Left cardiac atrium (tissue), 4 donors: ENCODE data around the gene LEP. TPM values are rescaled to one million over a fixed set of nuclear protein-coding genes. Genes with fewer than 3 reads are reported as not detected.

Experiments
- ATAC-seq, 2 donors: fragments of 200-7000 bp; cut with Tn5 transposase; one replicate each; pipeline ENCODE4 v1.9.1; 2020; ENCODE audit warnings: mild to moderate bottlenecking in 2 of 2, moderate library complexity in 2 of 2
- DNase-seq: peaks from one replicate; pipeline ENCODE4 v3.0.0-alpha.2; 2020
- intact Hi-C, 2 donors: fragments of 100-400 bp; cut with DNase I; formaldehyde crosslinking; loops; one replicate each; pipeline versions ENCODE4 v1.14.1 to v1.15.1; 2022 to 2023
- long read RNA-seq: library from polyadenylated mRNA; unstranded; transcript quantifications from one replicate; pipeline ENCODE4 v2.0.0, GENCODE V29; 2021
- total RNA-seq, 2 donors: library from RNA; stranded (reverse); fragmentation: NEBNext Ultra II Directional; extraction: Animal tissue kit (Norgen Biotek cat#: 25700); gene quantifications; one replicate each; pipeline ENCODE4 v1.2.1, GENCODE V29; 2021
- donor health status: DM: no; HTN: yes; CAD: no.
- donor health status: DM: no; HTN: yes; CAD: no; lungs with severe emphysema.
- donor health status: DM: yes; HTN: yes; CAD: no.
- donor health status: Dilated cardiomyopathy.

LEP gene
- total RNA-seq = 10 to 100 TPM; 25.6 to 37.1 TPM
- long read RNA-seq = 0 reads

- intact Hi-C loops = no loop called here
- DNase-seq (no peak), ATAC-seq (peak in 1 of 2 donors; percentile 76)
These were observed at the start of gene LEP for GRCh38 chr7:128240696-128241386. LEP (plus strand) TSS chr7:128241278; CDS start chr7:128252019, 10,741 bp downstream.

- DNase-seq (no peak), ATAC-seq (no peak)
- intact Hi-C loops = no loop called here
These were observed 48.5 kb upstream of the LEP start for GRCh38 chr7:128192497-128193142.

GRCh38 chr7:128194533-128195282 is 46.4 kb upstream of the LEP start:
- no peak for ATAC-seq
- intact Hi-C loops = no loop called here

GRCh38 chr7:128197589-128197988 is 43.5 kb upstream of the LEP start:
- intact Hi-C loops = no loop called here
- no peak for ATAC-seq
- DNase-seq = no peak

More at GRCh38 chr7:128194533-128195282, 46.4 kb upstream of the LEP start:
- DNase-seq = no peak

GRCh38 chr7:128197989-128198580 is 43.0 kb upstream of the LEP start:
- intact Hi-C loops = no loop called here
- ATAC-seq (no peak), DNase-seq (no peak)

- intact Hi-C loops = loop anchor here in 1 of 2 donors (10.0 kb wide), 1 partner anchor 646 kb away; no protein-coding TSS in a partner anchor
- DNase-seq (no peak), ATAC-seq (no peak)
These were observed 40.7 kb upstream of the LEP start for GRCh38 chr7:128200376-128200775.

GRCh38 chr7:128201067-128201689 is 39.9 kb upstream of the LEP start:
- no peak for DNase-seq
- peak in 1 of 2 donors; percentile 26 for ATAC-seq
- intact Hi-C loops = loop anchor here in 1 of 2 donors (10.0 kb wide), 1 partner anchor 646 kb away; no protein-coding TSS in a partner anchor

- DNase-seq = no peak
- intact Hi-C loops = loop anchor here in 1 of 2 donors (10.0 kb wide), 1 partner anchor 647 kb away; no protein-coding TSS in a partner anchor
- ATAC-seq = no peak
These were observed 39.4 kb upstream of the LEP start for GRCh38 chr7:128201690-128202085.

- no peak for ATAC-seq
- intact Hi-C loops = loop anchor here in 1 of 2 donors (10.0 kb wide), 1 partner anchor 648 kb away; no protein-coding TSS in a partner anchor
- no peak for DNase-seq
These were observed 38.7 kb upstream of the LEP start for GRCh38 chr7:128202287-128202957.

- DNase-seq = no peak
- peak; percentile 43 to 59 for ATAC-seq
- intact Hi-C loops = loop anchor here in 1 of 2 donors (10.0 kb wide), 1 partner anchor 648 kb away; no protein-coding TSS in a partner anchor
These were observed 38.0 kb upstream of the LEP start for GRCh38 chr7:128203047-128203491.

- ATAC-seq = no peak
- intact Hi-C loops = loop anchor here in 1 of 2 donors (10.0 kb wide), 1 partner anchor 649 kb away; no protein-coding TSS in a partner anchor
- DNase-seq = no peak
These were observed 37.3 kb upstream of the LEP start for GRCh38 chr7:128203710-128204214.

- ATAC-seq (no peak), DNase-seq (no peak)
- intact Hi-C loops = loop anchor here in 1 of 2 donors (10.0 kb wide), 1 partner anchor 650 kb away; no protein-coding TSS in a partner anchor
These were observed 36.6 kb upstream of the LEP start for GRCh38 chr7:128204455-128204854.

- ATAC-seq = no peak
- intact Hi-C loops = loop anchor here (5.0 to 10.0 kb wide), 4 partner anchors 68 to 650 kb away; no protein-coding TSS in a partner anchor
These were observed 36.0 kb upstream of the LEP start for GRCh38 chr7:128205068-128205467.

GRCh38 chr7:128206017-128206746 is 34.9 kb upstream of the LEP start:
- ATAC-seq = no peak
- intact Hi-C loops = loop anchor here (5.0 to 10.0 kb wide), 4 partner anchors 69 to 651 kb away; no protein-coding TSS in a partner anchor
- DNase-seq = no peak

More at GRCh38 chr7:128205068-128205467, 36.0 kb upstream of the LEP start:
- DNase-seq = no peak

- intact Hi-C loops = loop anchor here (5.0 to 10.0 kb wide), 4 partner anchors 70 to 652 kb away; no protein-coding TSS in a partner anchor
- DNase-seq = no peak
- no peak for ATAC-seq
These were observed 34.2 kb upstream of the LEP start for GRCh38 chr7:128206747-128207500.

- intact Hi-C loops = loop anchor here (2.0 to 10.0 kb wide), 6 partner anchors 70 to 653 kb away; no protein-coding TSS in a partner anchor
- no peak for ATAC-seq
These were observed 33.5 kb upstream of the LEP start for GRCh38 chr7:128207609-128208008.

More at GRCh38 chr7:128207609-128208008, 33.5 kb upstream of the LEP start:
- DNase-seq = no peak
